Calu3 (cell line): ENCODE results near the gene MPIG6B. TPM values are rescaled to one million over a fixed set of nuclear protein-coding genes. Genes with fewer than 3 reads are reported as not detected.

Experiments used
- BruUV-seq: library from RNA; stranded (reverse); fragments of 400-500 nt; replicated peaks from 2 replicates; lab custom pipeline; 2021; lab: Mats Ljungman, UMichigan
- CTCF ChIA-PET: fragments of 300-600 bp; sonication (Branson Sonifier 250); formaldehyde crosslinking; loops from one replicate; lab custom pipeline; 2022; ENCODE audit warnings: antibody characterized with exemption; lab: Charles Lee
- DNase-seq: peaks from one replicate; pipeline ENCODE4 v3.0.0; 2022
- H3K27ac Mint-ChIP-seq: one replicate; pipeline ENCODE4 v1.8.0; 2022; ENCODE audit warnings: mixed read lengths; ENCODE audit not compliant: unreplicated experiment
- H3K27me3 Mint-ChIP-seq: one replicate; pipeline ENCODE4 v1.8.0; 2022; ENCODE audit warnings: mixed read lengths; ENCODE audit not compliant: unreplicated experiment
- H3K36me3 Mint-ChIP-seq: one replicate; pipeline ENCODE4 v1.8.0; 2022; ENCODE audit warnings: mild to moderate bottlenecking, moderate library complexity, mixed read lengths; ENCODE audit not compliant: insufficient read depth, unreplicated experiment
- H3K4me1 Mint-ChIP-seq: one replicate; pipeline ENCODE4 v1.8.0; 2022; ENCODE audit warnings: mild to moderate bottlenecking, low read depth, mixed read lengths; ENCODE audit not compliant: unreplicated experiment
- H3K4me3 Mint-ChIP-seq: one replicate; pipeline ENCODE4 v1.8.0; 2022; ENCODE audit warnings: mild to moderate bottlenecking, low read depth, moderate library complexity, mixed read lengths; ENCODE audit not compliant: unreplicated experiment
- H3K9me3 Mint-ChIP-seq: one replicate; pipeline ENCODE4 v1.8.0; 2022; ENCODE audit warnings: low read depth, mixed read lengths; ENCODE audit not compliant: unreplicated experiment
- intact Hi-C: fragments of 100-400 bp; cut with micrococcal nuclease; formaldehyde crosslinking; loops from one replicate; pipeline ENCODE4 v1.10.0; 2022; ENCODE audit not compliant: unreplicated experiment
- total RNA-seq: library from RNA; stranded (reverse); gene quantifications from 2 replicates; pipeline ENCODE4 v1.2.3, GENCODE V29; 2022
- TF ChIP-seq, protein P1 (sequence below): fragments of 200-600 bp; IDR thresholded peaks from one replicate; pipeline ENCODE4 v1.8.0; 2022; ENCODE audit warnings: antibody characterized with exemption; ENCODE audit not compliant: unreplicated experiment

The MPIG6B gene
- total RNA-seq, 1 experiment from 2014 or later = not detected

DNA sequence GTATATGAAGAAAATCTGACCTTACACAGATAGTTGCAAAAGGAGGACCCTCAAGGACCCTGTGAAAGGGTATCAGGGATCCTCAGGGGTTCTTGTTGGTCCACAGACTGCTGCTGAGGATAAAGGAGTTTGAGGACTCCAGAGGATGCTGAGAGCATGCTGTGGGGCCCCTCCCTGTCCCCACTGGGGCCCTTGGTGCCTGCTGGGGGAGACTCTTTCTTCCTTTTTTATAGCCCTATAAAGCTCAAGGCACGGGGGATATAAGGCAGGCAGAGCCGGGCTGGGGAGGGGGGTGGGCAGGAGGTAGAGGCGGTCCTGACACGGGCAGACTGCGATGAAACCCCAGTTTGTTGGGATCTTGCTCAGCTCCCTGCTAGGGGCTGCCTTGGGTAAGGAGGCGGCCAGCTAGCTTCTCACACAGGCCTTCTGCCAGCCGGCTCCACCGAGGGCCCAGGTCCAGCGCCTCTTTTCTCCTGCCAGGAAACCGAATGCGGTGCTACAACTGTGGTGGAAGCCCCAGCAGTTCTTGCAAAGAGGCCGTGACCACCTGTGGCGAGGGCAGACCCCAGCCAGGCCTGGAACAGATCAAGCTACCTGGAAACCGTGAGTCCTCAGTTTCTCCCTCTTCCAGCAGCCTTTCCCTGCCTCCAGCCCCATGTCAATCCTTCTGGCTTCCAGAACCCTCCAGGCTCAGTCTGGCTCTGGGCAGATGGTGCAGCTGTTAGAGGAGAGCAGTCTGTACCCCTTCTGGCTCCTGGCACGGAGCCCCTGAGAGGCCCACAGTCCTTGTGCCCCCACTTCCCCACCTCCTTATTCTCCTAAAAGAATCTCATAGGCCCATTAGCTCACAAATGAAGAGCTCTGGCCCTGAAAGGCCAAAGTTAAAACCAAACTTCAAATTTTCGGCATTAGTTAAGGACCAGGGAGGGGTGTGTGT, 7.9 kb upstream of the MPIG6B start, which contains the start of gene LY6G6D:
TSS of gene LY6G6D (plus strand) at position 327 of the 937 bp plus-strand sequence. CDS start at position 335, 8 bp downstream.
- Mint-ChIP-seq H3K4me3 (no peak within 1 kb of the TSS), H3K27ac (no peak within 1 kb of the TSS), H3K36me3 (peaks cover 10% of the 10 kb centered on the region), H3K27me3 (peaks cover 28% of the 10 kb centered on the region), H3K4me1 (peaks cover 53% of the 10 kb centered on the region), H3K9me3 (no peaks in the 10 kb centered on the region)
- CTCF ChIA-PET = interaction anchor here (0.7 to 1.9 kb wide), 4 partner anchors 15 to 107 kb away, joined by 4 to 9 read pairs (median 6); partner anchors contain the start of gene DDAH2
- no TSS peak for BruUV-seq
- TF ChIP-seq, protein P1, sequence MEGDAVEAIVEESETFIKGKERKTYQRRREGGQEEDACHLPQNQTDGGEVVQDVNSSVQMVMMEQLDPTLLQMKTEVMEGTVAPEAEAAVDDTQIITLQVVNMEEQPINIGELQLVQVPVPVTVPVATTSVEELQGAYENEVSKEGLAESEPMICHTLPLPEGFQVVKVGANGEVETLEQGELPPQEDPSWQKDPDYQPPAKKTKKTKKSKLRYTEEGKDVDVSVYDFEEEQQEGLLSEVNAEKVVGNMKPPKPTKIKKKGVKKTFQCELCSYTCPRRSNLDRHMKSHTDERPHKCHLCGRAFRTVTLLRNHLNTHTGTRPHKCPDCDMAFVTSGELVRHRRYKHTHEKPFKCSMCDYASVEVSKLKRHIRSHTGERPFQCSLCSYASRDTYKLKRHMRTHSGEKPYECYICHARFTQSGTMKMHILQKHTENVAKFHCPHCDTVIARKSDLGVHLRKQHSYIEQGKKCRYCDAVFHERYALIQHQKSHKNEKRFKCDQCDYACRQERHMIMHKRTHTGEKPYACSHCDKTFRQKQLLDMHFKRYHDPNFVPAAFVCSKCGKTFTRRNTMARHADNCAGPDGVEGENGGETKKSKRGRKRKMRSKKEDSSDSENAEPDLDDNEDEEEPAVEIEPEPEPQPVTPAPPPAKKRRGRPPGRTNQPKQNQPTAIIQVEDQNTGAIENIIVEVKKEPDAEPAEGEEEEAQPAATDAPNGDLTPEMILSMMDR = no peak
- intact Hi-C loops = no loop called here
- no peak for DNase-seq

DNA sequence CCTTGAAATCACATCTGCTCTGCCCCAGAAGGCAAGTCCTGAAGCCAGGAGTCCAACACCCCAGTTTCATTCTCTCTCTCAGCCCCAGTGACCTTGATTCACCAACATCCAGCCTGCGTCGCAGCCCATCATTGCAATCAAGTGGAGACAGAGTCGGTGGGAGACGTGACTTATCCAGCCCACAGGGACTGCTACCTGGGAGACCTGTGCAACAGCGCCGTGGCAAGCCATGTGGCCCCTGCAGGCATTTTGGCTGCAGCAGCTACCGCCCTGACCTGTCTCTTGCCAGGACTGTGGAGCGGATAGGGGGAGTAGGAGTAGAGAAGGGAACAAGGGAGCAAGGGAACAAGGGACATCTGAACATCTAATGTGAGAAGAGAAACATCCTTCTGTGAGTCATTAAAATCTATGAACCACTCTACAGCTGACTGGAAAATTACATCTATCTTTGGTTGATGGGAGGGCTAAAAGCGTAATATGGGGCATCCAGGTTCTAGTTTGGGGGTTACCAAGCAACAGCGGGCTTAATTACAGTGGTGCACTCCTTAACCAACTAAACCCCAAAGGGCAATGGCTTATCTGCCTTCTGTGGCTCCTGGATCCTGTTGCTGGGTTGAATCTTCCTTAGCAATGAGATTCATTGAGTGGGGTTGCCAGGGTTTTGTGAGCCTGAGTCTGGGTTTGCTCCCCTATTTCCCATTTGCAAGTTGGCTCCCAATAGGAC, 5.5 kb upstream of the MPIG6B start:
- Mint-ChIP-seq H3K4me3 (peak overlapping the region; percentile 24), H3K9me3 (no peaks in the 10 kb centered on the region), H3K4me1 (peaks cover 34% of the 10 kb centered on the region), H3K36me3 (peaks cover 7% of the 10 kb centered on the region), H3K27ac (peak overlapping the region; percentile 26), H3K27me3 (peaks cover 35% of the 10 kb centered on the region)
- intact Hi-C loops = no loop called here
- peak; percentile 77 for DNase-seq
- no TSS peak for BruUV-seq
- TF ChIP-seq, protein P1 = peak; percentile 58
- CTCF ChIA-PET = interaction anchor here (0.5 to 0.6 kb wide), 2 partner anchors 9 to 20 kb away, joined by 3 to 10 read pairs; no protein-coding TSS in a partner anchor

DNA sequence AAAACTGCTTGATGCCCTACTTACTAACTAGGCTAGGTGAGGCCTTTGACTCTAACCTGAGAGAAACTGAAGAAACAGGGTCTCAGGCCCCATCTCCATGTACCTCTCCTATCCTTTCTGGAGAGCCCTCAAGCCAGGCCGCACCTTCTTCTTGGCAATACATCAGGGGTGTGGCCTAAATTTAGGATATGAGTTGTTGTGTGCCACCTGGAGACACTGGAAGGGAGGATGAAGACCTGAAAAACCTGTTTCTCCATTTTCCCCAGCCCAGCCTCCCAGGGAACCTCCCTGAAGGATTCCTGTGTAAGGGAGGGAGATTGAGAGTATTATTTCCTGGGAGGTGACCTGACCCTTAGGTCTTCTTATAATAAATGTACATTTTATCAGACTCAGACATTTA, 4.9 kb upstream of the MPIG6B start:
- TF ChIP-seq, protein P1 = no peak
- Mint-ChIP-seq H3K9me3 (no peaks in the 10 kb centered on the region), H3K27me3 (peaks cover 29% of the 10 kb centered on the region), H3K4me3 (no peak overlapping the region), H3K27ac (peak overlapping the region; percentile 26), H3K4me1 (peaks cover 34% of the 10 kb centered on the region), H3K36me3 (peaks cover 7% of the 10 kb centered on the region)
- intact Hi-C loops = no loop called here
- CTCF ChIA-PET = no interaction called here
- BruUV-seq = no TSS peak
- DNase-seq = peak; percentile 88

DNA sequence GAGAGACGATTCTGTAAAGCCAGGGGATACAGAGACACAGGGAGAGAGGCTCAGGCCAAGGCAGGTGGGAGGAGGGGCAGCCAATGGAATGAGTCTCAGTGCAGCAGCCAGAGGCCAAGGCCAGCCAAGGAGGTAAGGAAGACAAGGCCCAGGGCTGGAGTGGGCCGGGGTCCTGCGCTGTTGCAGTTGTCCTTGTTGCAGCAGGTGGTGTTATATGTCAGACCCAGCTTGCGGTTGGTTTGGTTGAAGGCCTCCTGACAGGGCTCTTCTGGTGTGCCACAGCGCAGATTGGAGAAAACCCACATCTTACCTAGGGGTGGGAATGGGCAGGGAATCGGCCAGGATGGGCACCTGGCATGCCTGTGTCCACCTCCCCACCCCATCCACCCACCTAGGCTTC, 4.2 kb upstream of the MPIG6B start:
- CTCF ChIA-PET = interaction anchor here (0.5 kb wide), 1 partner anchor 68 kb away, joined by 6 read pairs; no protein-coding TSS in a partner anchor
- no TSS peak for BruUV-seq

More for the DNA sequence above, 4.2 kb upstream of the MPIG6B start:
- Mint-ChIP-seq H3K27ac (peak overlapping the region; percentile 26), H3K27me3 (peaks cover 22% of the 10 kb centered on the region), H3K4me1 (peaks cover 34% of the 10 kb centered on the region), H3K36me3 (peaks cover 12% of the 10 kb centered on the region), H3K9me3 (no peaks in the 10 kb centered on the region), H3K4me3 (no peak overlapping the region)
- TF ChIP-seq, protein P1 = no peak
- intact Hi-C loops = no loop called here
- no peak for DNase-seq
